Endothelial cell (in vitro differentiated cells): ENCODE data around the gene FHDC1. TPM values are rescaled to one million over a fixed set of nuclear protein-coding genes. Genes with fewer than 3 reads are reported as not detected.

Experiments
- DNase-seq: peaks from one replicate; pipeline ENCODE4 v3.0.0; 2021; ENCODE audit warnings: low spot score
- H3K27ac Mint-ChIP-seq: one replicate; pipeline ENCODE4 v1.8.0; 2021; ENCODE audit warnings: mixed read lengths, inconsistent platforms; ENCODE audit not compliant: unreplicated experiment
- H3K27me3 Mint-ChIP-seq: one replicate; pipeline ENCODE4 v1.8.0; 2021; ENCODE audit warnings: mild to moderate bottlenecking, moderate library complexity, mixed read lengths, inconsistent platforms; ENCODE audit not compliant: unreplicated experiment
- H3K36me3 Mint-ChIP-seq: one replicate; pipeline ENCODE4 v1.8.0; 2021; ENCODE audit warnings: mild to moderate bottlenecking, low read depth, mixed read lengths, inconsistent platforms; ENCODE audit not compliant: unreplicated experiment
- H3K4me1 Mint-ChIP-seq: one replicate; pipeline ENCODE4 v1.8.0; 2021; ENCODE audit warnings: mild to moderate bottlenecking, mixed read lengths, inconsistent platforms; ENCODE audit not compliant: unreplicated experiment
- H3K4me3 Mint-ChIP-seq: one replicate; pipeline ENCODE4 v1.8.0; 2021; ENCODE audit warnings: mild to moderate bottlenecking, mixed read lengths, inconsistent platforms; ENCODE audit not compliant: unreplicated experiment
- H3K9me3 Mint-ChIP-seq: one replicate; pipeline ENCODE4 v1.8.0; 2021; ENCODE audit warnings: mixed read lengths, inconsistent platforms; ENCODE audit not compliant: unreplicated experiment
- CTCF ChIP-seq: fragments of 200-600 bp; sonication (generic); IDR thresholded peaks from one replicate; pipeline ENCODE4 v1.5.0; 2021; ENCODE audit warnings: antibody characterized with exemption; ENCODE audit not compliant: unreplicated experiment
- total RNA-seq: library from RNA; stranded (reverse); fragmentation: NEBNext Ultra II Directional; extraction: Animal tissue kit (Norgen Biotek cat#: 25700); gene quantifications from one replicate; pipeline ENCODE4 v1.2.1, GENCODE V29; 2021; ENCODE audit not compliant: unreplicated experiment

Gene FHDC1
- total RNA-seq, 1 donor from 2014 or later = 0.90 TPM

GRCh38 chr4:152943672-152944071 lies 7.5 kb downstream of the FHDC1 start:
- Mint-ChIP-seq H3K27ac (no peak overlapping the region), H3K36me3 (no peaks in the 10 kb centered on the region), H3K9me3 (no peaks in the 10 kb centered on the region), H3K4me1 (peaks cover 17% of the 10 kb centered on the region), H3K27me3 (peaks cover 6% of the 10 kb centered on the region), H3K4me3 (no peak overlapping the region)
- DNase-seq = no peak
- TF ChIP-seq CTCF = no peak

- no peak for TF ChIP-seq CTCF
- Mint-ChIP-seq H3K36me3 (no peaks in the 10 kb centered on the region), H3K27ac (no peak overlapping the region)
Observed at GRCh38 chr4:152944666-152945320, 8.7 kb downstream of the FHDC1 start.

GRCh38 chr4:152945639-152946038 lies 9.5 kb downstream of the FHDC1 start:
- Mint-ChIP-seq H3K27me3 (peaks cover 4% of the 10 kb centered on the region), H3K36me3 (no peaks in the 10 kb centered on the region), H3K27ac (no peak overlapping the region), H3K4me3 (no peak overlapping the region), H3K9me3 (no peaks in the 10 kb centered on the region), H3K4me1 (peaks cover 26% of the 10 kb centered on the region)
- TF ChIP-seq CTCF = no peak
- DNase-seq = no peak

More at GRCh38 chr4:152944666-152945320, 8.7 kb downstream of the FHDC1 start:
- peaks cover 21% of the 10 kb centered on the region for H3K4me1 Mint-ChIP-seq
- H3K4me3 Mint-ChIP-seq = no peak overlapping the region
- no peaks in the 10 kb centered on the region for H3K9me3 Mint-ChIP-seq
- H3K27me3 Mint-ChIP-seq = peaks cover 4% of the 10 kb centered on the region
- DNase-seq = no peak

- Mint-ChIP-seq H3K36me3 (no peaks in the 10 kb centered on the region), H3K27ac (no peak overlapping the region), H3K4me3 (no peak overlapping the region), H3K27me3 (peaks cover 4% of the 10 kb centered on the region), H3K9me3 (no peaks in the 10 kb centered on the region), H3K4me1 (peaks cover 34% of the 10 kb centered on the region)
- TF ChIP-seq CTCF = no peak
- DNase-seq = no peak
Observed at GRCh38 chr4:152946446-152946845, 10.3 kb downstream of the FHDC1 start.

GRCh38 chr4:152947311-152947710 lies 11.2 kb downstream of the FHDC1 start:
- Mint-ChIP-seq H3K4me3 (no peak overlapping the region), H3K27ac (no peak overlapping the region), H3K27me3 (peaks cover 4% of the 10 kb centered on the region), H3K4me1 (peaks cover 35% of the 10 kb centered on the region), H3K9me3 (no peaks in the 10 kb centered on the region), H3K36me3 (no peaks in the 10 kb centered on the region)
- DNase-seq = no peak
- TF ChIP-seq CTCF = no peak
